Suprapubic skin (tissue), 4 donors: ENCODE measurements around the gene SHROOM3. TPM values are rescaled to one million over a fixed set of nuclear protein-coding genes. Genes with fewer than 3 reads are reported as not detected.

Experiments
- DNase-seq, 2 donors: peaks; one replicate each; pipeline ENCODE4 v3.0.0-alpha.2; 2019; ENCODE audit warnings: low spot score in 2 of 2
- H3K27ac ChIP-seq: fragments of 200-600 bp; sonication (generic); one replicate; pipeline ENCODE4 v1.5.1; 2019
- H3K27me3 ChIP-seq: fragments of 200-600 bp; sonication (generic); one replicate; pipeline ENCODE4 v1.5.1; 2019
- H3K36me3 ChIP-seq: fragments of 200-600 bp; sonication (generic); one replicate; pipeline ENCODE4 v1.5.1; 2019
- H3K4me1 ChIP-seq: fragments of 200-600 bp; sonication (generic); one replicate; pipeline ENCODE4 v1.5.1; 2019
- H3K4me3 ChIP-seq: fragments of 200-600 bp; sonication (generic); one replicate; pipeline ENCODE4 v1.5.1; 2019; ENCODE audit warnings: mild to moderate bottlenecking
- H3K9me3 ChIP-seq: fragments of 200-600 bp; sonication (generic); one replicate; pipeline ENCODE4 v1.5.1; 2019
- CTCF ChIP-seq, 2 donors: fragments of 200-600 bp in 1 of 2; fragments of 450-650 bp in 1 of 2; sonication (generic) in 1 of 2; IDR thresholded peaks; one replicate each; pipeline ENCODE4 v1.5.1; 2016 to 2019; ENCODE audit warnings: antibody characterized with exemption in 2 of 2, mild to moderate bottlenecking in 1 of 2, moderate library complexity in 1 of 2
- EP300 ChIP-seq: sonication (generic); formaldehyde crosslinking; IDR thresholded peaks from one replicate; pipeline ENCODE4 v1.6.1; 2017; ENCODE audit warnings: antibody characterized with exemption
- POLR2A ChIP-seq, 2 donors: fragments of 450-650 bp; IDR thresholded peaks; one replicate each; pipeline ENCODE4 v1.6.1; 2017; ENCODE audit warnings: antibody characterized with exemption in 2 of 2, mild to moderate bottlenecking in 2 of 2, moderate library complexity in 2 of 2
- POLR2AphosphoS5 ChIP-seq, 3 donors: sonication (generic); formaldehyde crosslinking; IDR thresholded peaks; one replicate each; pipeline ENCODE4 v1.6.1; 2017; ENCODE audit warnings: antibody characterized with exemption in 3 of 3
- whole genome bisulfite sequencing: methylation state at CpG from one replicate; pipeline ENCODE4 v1.1.5; 2018; 5-methylcytosine and 5-hydroxymethylcytosine counted together
- total RNA-seq, 4 donors: library from RNA; depleted of rRNA; stranded (reverse); fragments of >200 nt; gene quantifications; one replicate each; pipeline ENCODE4 v1.1.0, GENCODE V29; 2016

Gene SHROOM3
- total RNA-seq, 4 donors from 2014 or later = 25.7 to 41.4 (median 29.8) TPM

GRCh38 chr4:76488455-76488854 lies 53.4 kb downstream of the SHROOM3 start:
- no peak for DNase-seq
- no peaks in the 10 kb centered on the region for H3K4me1 ChIP-seq
- no peaks in the 10 kb centered on the region for H3K36me3 ChIP-seq
- no peaks in the 10 kb centered on the region for H3K27me3 ChIP-seq
- WGBS = 67% methylated on average over 1 of the region's 1 CpG
- H3K27ac ChIP-seq = no peak overlapping the region
- no peaks in the 10 kb centered on the region for H3K9me3 ChIP-seq
- no peak for TF ChIP-seq POLR2A (IDR thresholded peaks at IDR 0.05)
- no peak for TF ChIP-seq CTCF (IDR thresholded peaks at IDR 0.05)
- no peak for TF ChIP-seq EP300
- no peak for TF ChIP-seq POLR2AphosphoS5 (IDR thresholded peaks at IDR 0.05)
- no peak overlapping the region for H3K4me3 ChIP-seq

GRCh38 chr4:76488888-76489685 lies 54.1 kb downstream of the SHROOM3 start:
- no peaks in the 10 kb centered on the region for H3K36me3 ChIP-seq
- no peaks in the 10 kb centered on the region for H3K4me1 ChIP-seq
- no peak overlapping the region for H3K4me3 ChIP-seq
- 56% methylated on average over 4 of the region's 4 CpGs for WGBS
- H3K27ac ChIP-seq = no peak overlapping the region
- H3K9me3 ChIP-seq = no peaks in the 10 kb centered on the region
- H3K27me3 ChIP-seq = no peaks in the 10 kb centered on the region
- DNase-seq = no peak
- TF ChIP-seq EP300 (no peak), POLR2A (IDR thresholded peaks at IDR 0.05) (no peak), POLR2AphosphoS5 (IDR thresholded peaks at IDR 0.05) (no peak), CTCF (IDR thresholded peaks at IDR 0.05) (no peak)

GRCh38 chr4:76489686-76490161 lies 54.7 kb downstream of the SHROOM3 start:
- Histone ChIP-seq H3K4me3 (no peak overlapping the region), H3K4me1 (no peaks in the 10 kb centered on the region), H3K9me3 (no peaks in the 10 kb centered on the region), H3K36me3 (no peaks in the 10 kb centered on the region), H3K27me3 (no peaks in the 10 kb centered on the region), H3K27ac (no peak overlapping the region)
- DNase-seq = no peak
- TF ChIP-seq EP300 (no peak), POLR2AphosphoS5 (IDR thresholded peaks at IDR 0.05) (no peak), CTCF (IDR thresholded peaks at IDR 0.05) (no peak), POLR2A (IDR thresholded peaks at IDR 0.05) (no peak)
- WGBS = 76% methylated on average over 6 of the region's 6 CpGs

- WGBS = 75% methylated on average over 3 of the region's 3 CpGs
- H3K9me3 ChIP-seq = no peaks in the 10 kb centered on the region
- no peak for TF ChIP-seq POLR2AphosphoS5 (IDR thresholded peaks at IDR 0.05)
- TF ChIP-seq EP300 = no peak
- TF ChIP-seq CTCF (IDR thresholded peaks at IDR 0.05) = no peak
- no peak for TF ChIP-seq POLR2A (IDR thresholded peaks at IDR 0.05)
- H3K4me1 ChIP-seq = no peaks in the 10 kb centered on the region
- DNase-seq = no peak
- H3K4me3 ChIP-seq = no peak overlapping the region
- no peak overlapping the region for H3K27ac ChIP-seq
- no peaks in the 10 kb centered on the region for H3K27me3 ChIP-seq
- no peaks in the 10 kb centered on the region for H3K36me3 ChIP-seq
These were observed 57.0 kb downstream of the SHROOM3 start for GRCh38 chr4:76492055-76492454.

- no peak for DNase-seq
- Histone ChIP-seq H3K9me3 (no peaks in the 10 kb centered on the region), H3K27ac (no peak overlapping the region), H3K4me1 (no peaks in the 10 kb centered on the region), H3K4me3 (no peak overlapping the region), H3K27me3 (no peaks in the 10 kb centered on the region), H3K36me3 (no peaks in the 10 kb centered on the region)
- WGBS = 91% methylated on average over 5 of the region's 5 CpGs
- TF ChIP-seq CTCF (IDR thresholded peaks at IDR 0.05) = no peak
- no peak for TF ChIP-seq POLR2AphosphoS5 (IDR thresholded peaks at IDR 0.05)
- TF ChIP-seq POLR2A (IDR thresholded peaks at IDR 0.05) = no peak
- no peak for TF ChIP-seq EP300
These were observed 59.2 kb downstream of the SHROOM3 start for GRCh38 chr4:76494243-76494642.
